ENCODE measurements around the gene C6orf47. TPM values are rescaled to one million over a fixed set of nuclear protein-coding genes. Genes with fewer than 3 reads are reported as not detected.

The C6orf47 gene
- total RNA-seq, 1 donor from 2014 or later, result 20.6 TPM

DNA sequence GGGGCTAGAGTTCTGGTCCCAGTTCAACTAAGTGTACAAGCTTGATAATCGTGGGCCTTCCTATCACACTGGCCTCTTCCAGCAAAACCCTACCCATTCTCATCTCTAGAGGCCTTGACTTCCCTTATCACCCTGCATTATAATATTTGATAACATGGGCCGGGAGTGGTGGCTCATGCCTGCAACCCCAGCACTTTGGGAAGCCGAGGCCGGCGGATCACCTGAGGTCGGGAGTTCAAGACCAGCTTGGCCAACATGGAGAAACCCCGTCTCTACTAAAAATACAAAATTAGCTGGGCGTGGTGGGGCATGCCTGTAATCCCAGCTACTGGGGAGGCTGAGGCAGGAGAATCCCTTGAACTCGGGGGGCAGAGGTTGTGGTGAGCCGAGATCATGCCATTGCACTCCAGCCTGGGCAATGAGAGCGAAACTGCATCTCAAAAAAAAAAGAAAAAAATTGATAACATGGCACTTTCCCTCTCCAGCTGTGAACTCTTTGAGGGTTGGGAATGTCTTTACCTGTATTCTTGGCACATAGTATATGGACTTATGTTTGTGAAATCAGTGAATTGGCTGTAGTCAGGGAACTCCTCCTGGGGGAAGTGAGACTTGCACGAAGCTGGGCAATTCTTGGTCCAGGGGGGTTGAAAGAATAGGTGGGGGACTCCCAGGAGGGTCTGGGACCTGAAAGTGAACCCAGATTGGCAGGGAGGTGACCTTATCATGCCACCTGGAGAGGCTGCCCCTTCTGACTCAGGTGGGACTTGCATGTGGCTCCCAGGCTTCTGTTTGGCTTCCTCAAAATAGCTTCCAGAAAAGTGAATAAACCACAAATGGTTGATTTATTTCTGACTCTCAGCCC is 915 bp upstream of the C6orf47 start:
- DNase-seq (ENCODE audit: low read depth), result no peak

DNA sequence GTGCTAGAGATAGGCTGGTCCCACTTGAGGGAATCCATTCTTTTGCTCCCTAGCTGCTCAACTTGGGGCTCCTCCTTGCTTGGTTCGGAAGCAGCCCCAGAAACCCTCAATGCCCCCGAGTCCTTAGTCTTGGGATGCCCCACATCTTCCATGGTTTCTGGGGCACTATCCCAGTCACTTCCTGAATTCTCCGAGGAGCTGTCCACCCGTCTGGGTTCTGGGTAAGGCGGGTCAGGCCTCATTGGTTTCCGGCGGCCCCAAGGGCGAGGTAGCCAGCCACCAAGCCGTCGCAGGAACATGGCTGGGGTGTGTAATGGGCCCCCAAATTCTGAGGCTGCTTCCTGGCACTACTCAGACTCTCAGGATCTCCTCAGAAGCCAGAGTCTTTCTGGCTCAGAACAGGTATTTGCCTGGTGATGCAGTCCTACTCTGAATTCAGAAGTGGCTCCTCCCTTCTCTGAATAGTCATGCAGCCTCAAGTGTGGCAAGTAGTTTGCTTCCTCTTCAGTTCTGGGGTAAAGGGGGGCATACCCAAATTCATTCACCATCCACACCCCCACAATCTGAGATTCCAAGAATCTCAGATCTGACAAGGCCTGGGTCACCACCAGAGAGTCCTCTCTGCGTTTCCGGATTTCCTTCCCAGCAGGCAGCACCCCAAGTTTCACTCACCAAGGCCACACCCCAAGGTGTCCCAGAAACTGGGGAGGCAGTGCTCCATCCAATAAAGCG is 763 bp downstream of the C6orf47 start:
- peak; percentile 42 for DNase-seq (ENCODE audit: low read depth)

DNA sequence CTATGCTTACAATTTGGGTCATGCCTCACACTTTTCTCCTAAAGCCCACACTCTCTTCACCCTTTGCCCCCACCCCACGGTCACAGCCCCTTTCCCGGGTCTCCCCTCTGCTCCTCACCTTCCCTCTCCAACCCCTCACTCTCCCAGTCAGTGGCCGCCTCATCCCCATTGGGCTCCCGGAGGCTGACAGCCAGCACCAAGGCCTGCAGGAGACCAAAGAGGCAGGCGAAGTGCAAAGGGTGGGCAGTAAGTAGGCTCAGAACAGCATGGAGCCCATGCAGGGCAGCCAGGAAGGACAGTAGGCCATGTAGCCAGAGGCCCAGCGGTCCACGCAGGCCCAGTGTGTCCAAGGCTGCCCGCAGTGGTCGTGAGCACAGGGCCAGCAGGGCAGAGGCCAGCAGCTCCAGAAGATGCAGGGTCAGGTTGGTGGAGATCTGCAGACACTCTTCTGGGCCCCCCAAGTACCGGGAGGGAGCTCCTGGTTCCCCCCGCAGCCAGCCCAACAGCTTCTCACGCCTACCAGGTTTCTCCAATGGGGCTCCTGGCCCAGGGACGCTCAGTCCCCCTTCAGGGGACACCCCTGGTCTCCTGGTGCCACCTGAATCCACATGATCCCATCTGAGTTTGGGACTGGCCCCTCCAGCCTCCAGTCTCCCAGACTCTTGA is 1.5 kb downstream of the C6orf47 start:
- DNase-seq (ENCODE audit: low read depth), result no peak

DNA sequence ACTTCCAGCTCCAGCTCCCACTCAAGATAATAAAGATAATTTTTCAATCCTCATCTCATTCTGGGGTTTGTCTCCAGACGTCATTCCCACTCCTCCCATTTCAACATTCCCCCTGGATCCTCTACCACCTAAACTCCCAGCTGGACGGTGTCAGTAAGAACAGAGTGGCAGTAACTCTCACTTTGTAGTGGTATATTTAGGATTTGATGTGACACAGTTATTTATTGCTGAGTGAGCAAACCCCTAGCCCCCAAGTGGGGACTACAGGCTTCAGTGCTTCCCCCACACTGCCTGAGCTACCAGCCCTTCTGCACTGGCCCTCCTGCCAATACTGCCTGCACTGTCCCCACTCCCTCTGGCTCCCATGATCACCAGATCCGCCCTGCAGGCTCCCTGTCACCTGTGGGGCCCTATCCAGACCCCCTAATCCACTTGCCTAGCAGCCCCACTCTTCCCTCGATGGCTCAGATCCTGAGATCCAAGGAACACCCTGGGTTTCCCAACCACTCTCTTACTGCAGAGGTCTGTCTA is 2.4 kb downstream of the C6orf47 start:
- no peak for DNase-seq (ENCODE audit: low read depth)

DNA sequence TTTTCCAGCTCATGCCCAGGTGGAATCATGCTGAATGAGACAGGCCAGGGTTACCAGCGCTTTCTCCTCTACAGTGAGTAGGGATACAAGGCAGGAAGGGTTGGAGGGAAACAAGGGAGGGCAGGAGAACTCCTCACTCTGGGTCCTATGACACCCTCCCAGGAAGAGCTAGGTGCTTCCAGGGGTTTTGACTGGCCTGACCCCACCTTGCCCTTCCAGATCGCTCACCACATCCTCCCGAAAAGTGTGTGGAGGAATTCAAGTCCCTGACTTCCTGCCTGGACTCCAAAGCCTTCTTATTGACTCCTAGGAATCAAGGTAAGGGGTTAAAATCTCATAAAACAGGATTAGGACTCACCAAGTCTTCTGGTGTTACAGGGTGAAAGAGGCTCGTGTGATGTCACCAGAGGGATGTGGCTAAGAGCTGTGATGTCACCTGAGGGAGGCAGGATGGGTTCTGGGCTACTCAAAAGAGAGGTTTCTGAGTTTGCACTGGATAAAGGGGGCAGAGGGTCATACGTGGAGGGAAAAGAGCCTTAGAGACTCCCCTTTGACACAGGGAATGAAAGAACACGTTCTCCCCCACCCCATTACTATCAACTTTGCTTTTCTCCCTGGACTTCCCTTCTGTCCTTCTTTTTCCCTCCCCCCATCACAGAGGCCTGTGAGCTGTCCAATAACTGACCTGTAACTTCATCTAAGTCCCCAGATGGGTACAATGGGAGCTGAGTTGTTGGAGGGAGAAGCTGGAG is 3.0 kb downstream of the C6orf47 start:
- DNase-seq (ENCODE audit: low read depth), result no peak

DNA sequence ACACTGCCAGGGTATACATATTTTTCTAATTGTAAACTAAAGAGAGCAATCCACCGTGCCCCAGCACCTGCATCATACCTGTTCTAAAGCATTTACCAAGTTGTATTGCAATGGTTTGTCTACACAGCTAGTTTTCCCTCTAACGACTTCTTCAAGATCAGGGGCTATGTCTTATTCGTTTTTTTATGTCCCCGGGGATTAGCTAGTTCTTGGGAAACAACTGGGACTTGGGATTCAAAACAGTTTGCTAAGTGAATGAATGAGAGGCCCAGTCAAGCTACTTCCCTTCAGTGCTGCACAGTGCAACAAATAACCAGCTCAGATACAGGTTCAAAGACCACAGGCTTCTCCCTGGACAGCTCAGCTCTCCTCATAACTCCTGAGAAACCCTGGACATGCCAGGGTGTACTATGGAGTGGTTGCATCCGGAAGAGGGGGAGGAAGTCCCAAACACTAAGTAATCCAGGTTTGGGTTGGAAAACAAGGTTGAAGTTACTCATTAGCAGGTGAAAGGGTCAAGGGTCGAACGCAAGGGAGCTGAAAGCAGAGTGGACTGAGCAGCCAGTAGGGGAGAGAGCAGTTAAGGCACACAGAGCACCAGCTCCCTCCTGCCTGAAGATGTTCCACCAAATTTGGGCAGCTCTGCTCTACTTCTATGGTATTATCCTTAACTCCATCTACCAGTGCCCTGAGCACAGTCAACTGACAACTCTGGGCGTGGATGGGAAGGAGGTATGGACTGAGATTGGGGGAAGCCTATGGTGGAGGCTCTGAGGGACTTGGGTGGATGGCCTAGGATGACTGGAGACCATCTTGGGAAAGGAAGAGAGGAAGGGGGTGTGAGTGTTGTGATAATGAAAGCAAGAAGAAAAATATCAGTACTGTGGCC is 5.0 kb downstream of the C6orf47 start, which contains the start of gene APOM:
TSS of gene APOM (plus strand) at position 546 of the 889 bp plus-strand sequence. CDS start at position 619, 73 bp downstream.
- DNase-seq (ENCODE audit: low read depth), result no peak

DNA sequence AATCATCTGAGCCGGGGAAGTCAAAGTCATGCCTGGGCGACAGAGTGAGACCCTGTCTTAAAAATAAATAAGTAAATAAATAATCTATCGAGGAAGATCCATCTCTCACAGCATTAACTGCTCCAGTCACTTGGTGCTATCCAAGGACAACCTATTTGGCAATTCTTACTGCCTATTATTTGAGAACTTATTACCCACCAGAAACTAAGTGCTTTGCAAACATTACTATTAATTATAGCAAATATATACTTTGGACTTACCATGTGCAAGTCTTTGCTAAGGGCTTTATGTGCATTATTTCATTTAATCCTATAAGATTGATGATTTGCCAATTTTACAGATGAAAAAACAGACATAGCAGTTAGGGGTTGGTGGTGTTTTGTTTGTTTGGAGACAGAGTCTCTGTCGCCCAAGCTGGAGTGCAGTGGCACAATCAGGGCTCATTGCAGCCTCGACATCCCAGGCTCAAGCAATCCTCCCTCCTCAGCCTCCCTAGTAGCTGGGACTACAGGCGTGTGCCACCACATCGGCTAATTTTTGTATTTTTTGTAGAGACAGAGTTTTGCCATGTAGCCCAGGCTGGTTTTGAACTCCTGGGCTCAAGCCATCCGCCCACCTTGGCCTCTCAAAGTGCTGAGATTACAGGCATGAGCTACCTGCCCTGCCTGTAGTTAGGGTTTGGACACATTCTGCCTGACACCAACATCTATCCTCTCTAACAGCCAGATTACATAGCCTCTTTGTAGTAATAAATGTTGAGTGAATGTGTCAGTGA is 5.8 kb downstream of the C6orf47 start:
- DNase-seq (ENCODE audit: low read depth), result no peak

DNA sequence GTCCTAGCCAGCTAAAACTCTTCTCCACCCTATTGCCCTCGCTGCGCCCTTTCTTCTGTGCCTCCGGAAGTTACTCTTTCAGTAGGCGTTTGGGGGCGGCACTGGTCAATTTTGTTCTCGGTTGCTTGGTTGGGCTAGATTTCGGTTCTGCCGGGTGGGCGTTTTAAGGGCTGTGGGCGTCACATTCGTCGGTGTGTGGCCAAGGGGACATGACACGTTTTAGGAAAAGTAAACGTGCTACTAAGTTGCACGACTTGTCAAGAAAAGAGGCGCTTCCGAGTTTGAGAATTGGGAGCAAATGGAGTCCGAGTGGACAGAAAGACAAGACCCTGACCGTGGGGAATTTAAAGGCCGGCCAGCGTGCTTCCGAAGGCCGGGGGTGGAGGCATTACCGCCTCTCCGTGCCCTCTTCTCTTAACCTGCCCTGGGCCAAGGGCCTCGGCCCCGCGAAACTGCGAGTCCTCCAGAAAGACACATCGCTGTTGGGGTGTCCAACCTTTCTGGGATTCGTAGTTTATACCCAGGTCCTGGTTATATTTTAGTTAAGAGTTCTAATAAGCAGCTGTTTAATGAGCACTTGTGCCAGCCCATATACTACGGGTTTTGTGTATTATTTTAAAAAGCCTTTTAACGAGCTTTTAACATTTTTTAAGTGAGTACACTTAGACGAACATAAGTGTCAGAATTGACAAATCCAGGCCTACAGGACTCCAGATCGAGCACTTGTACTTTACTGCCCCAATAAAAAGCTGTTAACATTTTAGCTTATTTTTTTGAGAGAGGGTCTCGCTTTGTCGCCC is 7.5 kb downstream of the C6orf47 start:
- no peak for DNase-seq (ENCODE audit: low read depth)

DNA sequence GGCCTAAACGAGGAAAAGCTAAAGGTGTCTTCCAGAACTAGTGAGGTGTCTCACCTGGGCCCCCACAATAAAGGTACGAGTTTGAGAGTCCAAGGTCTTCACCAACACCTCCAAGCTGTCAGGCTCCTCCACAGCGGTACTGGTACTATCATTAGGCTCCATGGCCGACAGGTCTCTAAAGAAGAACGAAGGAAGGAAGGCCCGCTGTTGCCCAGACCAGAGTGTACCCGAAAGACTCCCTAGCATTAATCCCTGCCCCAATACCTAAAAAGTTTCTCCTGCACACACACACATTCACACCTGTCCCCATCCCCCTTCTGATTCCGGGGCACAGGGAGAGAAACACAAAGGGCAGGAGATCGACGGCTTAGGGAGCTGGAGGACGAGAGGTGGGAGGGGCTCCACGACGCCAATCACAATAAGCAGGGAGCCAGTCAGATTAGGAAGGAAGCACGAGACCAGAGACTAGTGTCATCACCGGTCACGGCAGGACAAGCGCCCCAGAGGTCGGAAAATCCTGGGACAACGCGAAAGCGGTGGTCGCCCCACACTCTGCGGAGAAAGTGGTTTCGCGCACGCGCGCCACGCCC is 8.9 kb downstream of the C6orf47 start:
- DNase-seq (ENCODE audit: low read depth), result peak; percentile 83

DNA sequence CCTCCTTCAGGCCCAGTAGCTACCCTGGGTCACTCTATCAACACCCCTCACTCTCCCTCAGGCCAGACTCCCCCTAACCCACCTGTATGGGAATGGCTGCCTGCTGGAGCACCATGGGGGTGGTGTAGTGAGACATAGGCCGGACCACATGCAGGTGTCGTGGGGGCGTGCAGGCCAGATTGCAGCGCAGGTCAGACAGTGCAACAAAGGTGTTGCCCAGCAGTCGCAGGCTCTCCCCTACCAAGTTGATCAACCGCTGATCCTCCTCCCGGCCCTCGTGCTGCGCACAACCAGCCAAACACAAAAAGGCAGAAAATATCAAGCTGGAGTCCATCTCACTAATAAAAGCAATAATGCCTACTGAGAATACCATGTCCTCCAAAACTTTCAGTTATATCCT is 15.3 kb downstream of the C6orf47 start:
- DNase-seq (ENCODE audit: low read depth), result no peak

DNA sequence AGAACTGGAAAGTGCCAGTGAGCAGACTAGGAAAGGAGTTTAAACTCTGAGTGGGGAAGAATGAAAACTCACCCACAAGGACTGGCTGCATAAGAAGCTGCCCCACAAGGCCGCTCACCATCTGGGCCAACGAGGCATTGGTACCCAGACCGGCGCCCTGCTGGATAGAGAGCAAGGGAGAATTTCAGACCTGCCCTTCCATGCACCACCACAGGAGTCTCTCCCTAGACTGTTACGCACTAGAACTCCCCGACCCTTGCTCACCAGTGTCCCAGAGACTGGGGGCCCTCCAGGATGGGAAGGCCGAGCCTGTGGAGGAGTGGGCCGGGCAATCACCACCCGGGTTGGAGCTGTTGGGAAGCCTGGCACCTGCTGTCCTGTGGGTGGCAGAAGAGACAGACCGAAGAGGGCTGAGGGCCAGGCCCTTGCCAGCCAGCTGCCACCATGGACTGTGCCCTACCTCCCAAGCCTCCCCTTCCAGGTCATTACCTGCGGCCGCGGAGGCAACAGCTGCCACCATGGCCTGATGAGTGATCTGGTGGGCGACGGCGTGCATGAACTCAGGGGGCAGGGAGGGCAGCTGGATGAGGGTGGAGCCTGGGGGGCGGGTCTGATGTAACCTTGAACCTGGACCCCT is 16.6 kb downstream of the C6orf47 start:
- no peak for DNase-seq (ENCODE audit: low read depth)

DNA sequence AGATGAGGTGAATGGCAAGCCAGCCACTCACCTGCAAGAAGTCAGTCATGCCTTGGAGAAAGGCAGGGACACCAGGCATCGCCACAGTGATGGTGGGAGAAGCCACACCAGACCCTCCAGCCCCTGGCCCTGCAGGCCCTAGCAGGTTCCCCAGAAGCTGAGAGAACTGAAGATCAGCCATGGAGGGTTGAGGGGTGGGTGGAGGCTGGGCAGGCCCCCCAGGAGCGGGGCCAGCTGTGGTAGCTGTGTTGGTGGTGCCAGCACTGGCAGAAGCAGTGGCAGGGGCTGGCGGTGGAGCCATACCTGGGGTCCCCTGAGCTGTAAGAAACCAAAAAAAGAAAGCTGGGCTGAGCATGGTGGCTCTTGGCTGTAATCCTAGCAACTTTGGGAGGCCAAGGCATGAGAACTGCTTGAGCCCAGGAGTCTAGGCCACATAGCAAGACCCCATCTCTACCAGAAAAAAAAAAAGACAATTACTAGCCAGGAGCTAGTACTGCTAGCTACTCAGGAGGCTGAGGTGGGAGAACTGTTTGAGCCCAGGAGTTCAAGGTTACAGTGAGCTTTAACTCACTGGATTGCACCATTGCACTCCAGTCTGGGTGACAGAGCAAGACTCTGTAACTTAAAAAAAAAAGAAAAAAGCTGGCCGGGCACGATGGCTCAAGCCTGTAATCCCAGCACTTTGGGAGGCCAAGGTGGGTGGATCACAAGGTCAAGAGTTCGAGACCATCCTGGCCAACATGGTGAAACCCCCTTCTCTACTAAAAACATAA is 17.6 kb downstream of the C6orf47 start:
- no peak for DNase-seq (ENCODE audit: low read depth)

DNA sequence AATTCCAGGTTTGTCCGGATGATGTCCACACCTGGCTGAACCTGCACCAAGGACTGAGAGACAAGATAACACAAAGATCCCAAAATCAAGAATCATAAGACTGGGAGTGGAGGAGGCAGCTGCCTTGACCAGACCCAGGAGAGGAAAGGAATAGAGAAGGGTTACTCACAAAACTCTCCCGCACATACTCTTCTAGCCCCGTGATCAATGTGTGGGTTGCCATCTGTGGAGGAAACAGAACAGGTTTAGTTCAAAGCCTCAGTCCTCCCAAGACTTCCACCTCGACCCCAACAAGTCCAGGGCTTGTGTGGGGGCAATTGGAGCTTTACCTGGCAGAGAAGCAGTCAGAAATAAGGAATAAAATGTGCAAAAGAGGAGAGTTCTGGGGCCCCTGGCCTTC is 19.2 kb downstream of the C6orf47 start:
- DNase-seq (ENCODE audit: low read depth), result no peak

DNA sequence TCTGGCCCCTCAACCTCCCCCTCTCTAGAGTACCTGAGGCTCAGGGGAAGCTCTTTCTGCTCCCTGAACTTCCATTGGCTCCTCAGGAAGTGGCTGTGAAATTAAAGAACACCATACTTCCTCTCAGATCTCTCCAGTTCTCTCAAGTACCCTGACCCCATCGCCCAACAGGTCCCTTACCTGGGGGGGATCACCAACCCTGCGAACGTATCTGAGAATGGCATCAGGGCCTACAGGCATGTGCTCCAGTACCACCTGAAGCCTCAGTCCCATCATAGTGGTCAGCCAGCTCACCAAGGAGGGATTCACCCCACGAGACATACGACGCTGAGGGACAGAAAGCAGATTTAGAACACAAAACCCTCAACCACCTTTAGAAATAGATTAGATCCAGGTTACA is 20.0 kb downstream of the C6orf47 start:
- no peak for DNase-seq (ENCODE audit: low read depth)

DNA sequence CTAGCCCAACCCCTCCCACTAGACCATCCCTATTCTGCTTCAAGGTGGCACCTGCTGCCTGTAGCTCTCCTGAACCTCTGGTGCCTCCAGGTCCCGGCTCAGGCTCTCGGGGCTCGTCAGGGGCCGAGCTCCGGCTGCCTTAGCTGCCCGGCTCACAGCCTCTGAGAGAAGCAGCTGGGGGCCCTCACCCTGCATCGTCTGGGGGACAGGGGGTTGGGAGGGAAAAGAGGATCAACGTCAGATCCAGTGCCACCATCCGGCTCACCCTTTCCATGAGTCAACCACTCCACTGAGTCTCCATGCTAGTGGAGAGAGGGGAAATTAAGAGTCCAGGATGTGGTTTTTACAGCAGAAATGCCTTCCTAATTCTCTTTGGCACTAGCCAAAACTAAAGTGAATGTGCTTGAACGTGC is 21.1 kb downstream of the C6orf47 start:
- peak; percentile 40 for DNase-seq (ENCODE audit: low read depth)

DNA sequence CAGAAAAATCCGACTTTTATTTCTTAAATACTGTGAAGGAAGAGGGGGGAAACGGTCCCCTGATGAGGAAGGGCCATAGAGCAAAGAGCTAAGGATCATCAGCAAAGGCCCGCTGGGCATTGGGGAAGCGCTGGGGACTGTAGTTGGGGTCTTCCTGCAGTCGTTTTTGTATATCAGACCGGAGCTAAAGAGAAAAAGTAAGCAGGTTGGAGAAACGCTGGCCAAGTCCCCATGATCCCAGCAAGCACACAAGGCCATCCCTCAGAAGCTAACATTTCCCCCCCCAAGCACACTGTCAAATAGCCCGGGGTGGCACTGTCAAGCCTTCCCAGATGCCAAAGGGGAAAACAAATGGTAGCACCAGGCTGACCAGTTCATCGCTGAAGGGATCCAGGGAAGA is 21.5 kb downstream of the C6orf47 start:
- no peak for DNase-seq (ENCODE audit: low read depth)

Data from myocyte (in vitro differentiated cells).